HEK293T (cell line): ENCODE measurements around the gene MICAL2.

Experiments used
- ARNT ChIP-seq: fragments of 450-650 bp; IDR thresholded peaks from 2 replicates; pipeline ENCODE4 v1.6.1; 2017; ENCODE audit warnings: mild to moderate bottlenecking
- BHLHE40 ChIP-seq: fragments of 450-650 bp; IDR thresholded peaks from 2 replicates; pipeline ENCODE4 v1.6.1; 2016; ENCODE audit warnings: mild to moderate bottlenecking, moderate library complexity, borderline replicate concordance
- CTBP1 ChIP-seq: fragments of 450-650 bp; IDR thresholded peaks from 2 replicates; pipeline ENCODE4 v1.6.1; 2016; ENCODE audit warnings: borderline replicate concordance
- ELF4 ChIP-seq: fragments of 450-650 bp; IDR thresholded peaks from 2 replicates; pipeline ENCODE4 v1.6.1; 2017; ENCODE audit warnings: antibody characterized with exemption
- FOXA1 ChIP-seq: fragments of 450-650 bp; IDR thresholded peaks from 2 replicates; pipeline ENCODE4 v1.6.1; 2016; ENCODE audit warnings: mild to moderate bottlenecking
- FOXM1 ChIP-seq: fragments of 450-650 bp; IDR thresholded peaks from 2 replicates; pipeline ENCODE4 v1.6.1; 2017; ENCODE audit warnings: mild to moderate bottlenecking, borderline replicate concordance
- L3MBTL2 ChIP-seq: fragments of 450-650 bp; conservative IDR thresholded peaks from 2 replicates; pipeline ENCODE4 v1.6.1; 2016; ENCODE audit warnings: mild to moderate bottlenecking
- LEF1 ChIP-seq: fragments of 450-650 bp; IDR thresholded peaks from 2 replicates; pipeline ENCODE4 v1.6.1; 2017; ENCODE audit warnings: mild to moderate bottlenecking, borderline replicate concordance
- NFRKB ChIP-seq: fragments of 450-650 bp; IDR thresholded peaks from 2 replicates; pipeline ENCODE4 v1.6.1; 2016; ENCODE audit warnings: mild to moderate bottlenecking, moderate library complexity
- PKNOX1 ChIP-seq: fragments of 450-650 bp; IDR thresholded peaks from 2 replicates; pipeline ENCODE4 v1.6.1; 2016
- SP1 ChIP-seq: fragments of 450-650 bp; IDR thresholded peaks from 2 replicates; pipeline ENCODE4 v1.6.1; 2017
- SUZ12 ChIP-seq: fragments of 450-650 bp; IDR thresholded peaks from 2 replicates; pipeline ENCODE4 v1.6.1; 2016; ENCODE audit warnings: mild to moderate bottlenecking
- TARDBP ChIP-seq: fragments of 450-650 bp; IDR thresholded peaks from 2 replicates; pipeline ENCODE4 v1.6.1; 2016

- no peak for TF ChIP-seq SUZ12
- no peak for TF ChIP-seq NFRKB
- TF ChIP-seq ELF4 = no peak
- no peak for TF ChIP-seq FOXM1
- no peak for TF ChIP-seq SP1
- TF ChIP-seq L3MBTL2 = no peak
- TF ChIP-seq BHLHE40 = no peak
- TF ChIP-seq PKNOX1 = no peak
- TF ChIP-seq TARDBP = no peak
- TF ChIP-seq LEF1 = no peak
- no peak for TF ChIP-seq ARNT
- no peak for TF ChIP-seq FOXA1
- TF ChIP-seq CTBP1 = no peak
Observed at GRCh38 chr11:12066056-12066798, 44.2 kb upstream of the MICAL2 start.
